Mesodermal cell (in vitro differentiated cells): ENCODE measurements around the gene FOXK1.

Experiments
- H3K27ac ChIP-seq: 2 replicates; pipeline ENCODE4 v1.7.0; 2013; ENCODE audit warnings: mild to moderate bottlenecking, low read depth, low read length, moderate library complexity; ENCODE audit not compliant: severe bottlenecking
- H3K36me3 ChIP-seq: 2 replicates; pipeline ENCODE4 v1.7.1; 2013; ENCODE audit warnings: mild to moderate bottlenecking, low read length, moderate library complexity; ENCODE audit not compliant: control insufficient read depth, insufficient read depth
- H3K4me1 ChIP-seq: one replicate; pipeline ENCODE4 v1.7.1; 2013; ENCODE audit warnings: mild to moderate bottlenecking, low read length; ENCODE audit not compliant: insufficient read depth, control insufficient read depth, poor library complexity, severe bottlenecking
- H3K4me3 ChIP-seq: 2 replicates; pipeline ENCODE4 v1.7.0; 2013; ENCODE audit warnings: low read length, control low read depth, mild to moderate bottlenecking; ENCODE audit not compliant: insufficient read depth, poor library complexity, severe bottlenecking; ENCODE audit errors: extremely low read depth
- H3K9me3 ChIP-seq: 2 replicates; pipeline ENCODE4 v1.7.1; 2013; ENCODE audit warnings: mild to moderate bottlenecking, low read length, moderate library complexity; ENCODE audit not compliant: control insufficient read depth
- WGBS, 2 experiments: methylation state at CpG; one replicate each; pipeline ENCODE4 v1.1.5; 2013; ENCODE audit warnings: missing lambda C conversion rate in 2 of 2; ENCODE audit not compliant: insufficient coverage in 2 of 2; 5-methylcytosine and 5-hydroxymethylcytosine counted together

FOXK1 gene

DNA sequence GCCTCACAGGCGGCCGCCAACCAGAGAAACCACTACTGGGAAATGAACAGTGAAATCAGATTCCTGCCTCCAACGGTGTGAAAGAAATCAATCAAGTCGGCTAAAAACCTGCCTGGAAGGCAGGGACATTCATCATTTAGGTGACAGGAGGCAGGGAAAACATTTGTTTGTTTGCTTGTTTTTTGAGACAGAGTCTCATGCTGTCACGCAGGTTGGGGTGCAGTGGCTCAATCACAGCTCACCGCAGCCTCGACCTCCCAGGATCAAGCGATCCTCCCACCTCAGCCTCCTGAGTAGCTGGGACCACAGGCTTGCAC, 123.8 kb downstream of the FOXK1 start:
- H3K4me1 ChIP-seq, result no peaks in the 10 kb centered on the region
- 76 to 90% methylated on average over 8 of the region's 8 CpGs for WGBS, 2 experiments
- H3K9me3 ChIP-seq, result no peaks in the 10 kb centered on the region
- no peaks in the 10 kb centered on the region for H3K36me3 ChIP-seq
- no peak overlapping the region for H3K4me3 ChIP-seq
- H3K27ac ChIP-seq, result no peak overlapping the region

DNA sequence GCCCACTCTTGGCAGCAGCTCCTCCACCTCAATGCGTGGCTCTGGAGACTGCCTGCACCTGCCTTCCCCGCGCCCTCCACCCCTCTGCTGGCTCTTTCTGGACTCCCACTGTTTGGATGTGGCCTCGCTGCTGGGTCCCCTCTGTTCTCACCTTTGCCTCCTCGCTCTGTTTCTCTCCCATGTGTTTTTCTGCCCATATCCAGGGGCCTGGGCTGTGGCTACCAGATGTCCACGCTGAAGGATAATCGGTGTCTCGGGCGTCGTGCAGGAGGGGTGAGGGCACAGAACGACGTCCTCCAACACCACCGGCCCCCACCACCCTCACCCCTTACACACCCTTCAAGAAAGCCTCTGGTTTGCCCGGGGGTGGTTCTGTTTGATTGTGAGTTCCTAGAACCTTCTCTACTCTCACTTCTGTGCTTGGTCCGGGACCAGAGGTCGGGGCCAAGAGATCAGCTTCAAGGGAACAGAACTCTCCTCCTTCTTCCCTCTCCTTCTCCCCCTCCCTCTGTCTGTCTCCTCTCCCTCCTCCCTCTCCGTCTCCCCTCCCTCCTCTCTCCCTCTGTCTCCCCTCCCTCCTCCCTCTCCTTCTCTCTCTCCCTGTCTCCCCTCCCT, 125.0 kb downstream of the FOXK1 start:
- 83 to 87% methylated on average over 12 to 16 of the region's 17 CpGs for WGBS, 2 experiments
- Histone ChIP-seq H3K9me3 (no peaks in the 10 kb centered on the region), H3K27ac (no peak overlapping the region), H3K36me3 (no peaks in the 10 kb centered on the region), H3K4me3 (no peak overlapping the region), H3K4me1 (no peaks in the 10 kb centered on the region)

DNA sequence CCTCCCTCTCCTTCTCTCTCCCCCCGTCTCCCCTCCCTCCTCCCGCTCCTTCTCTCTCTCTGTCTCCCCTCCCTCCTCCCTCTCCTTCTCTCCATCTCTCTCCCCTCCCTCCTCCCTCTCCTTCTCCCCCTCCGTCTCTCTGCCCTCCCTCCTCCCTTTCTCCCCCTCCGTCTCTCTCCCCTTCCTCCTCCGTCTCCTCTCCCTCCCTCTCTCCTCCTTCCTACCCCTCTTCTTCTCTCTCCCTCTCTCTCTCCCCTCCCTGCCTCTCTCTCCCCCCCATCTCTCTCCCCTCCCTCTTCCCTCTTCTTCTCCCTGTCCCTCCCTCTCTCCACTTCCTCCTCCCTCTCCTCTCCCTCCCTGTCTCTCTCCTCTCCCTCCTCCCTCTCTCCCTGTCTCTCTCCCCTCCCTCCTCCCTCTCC, 125.5 kb downstream of the FOXK1 start:
- 53 to 56% methylated on average over 2 of the region's 5 CpGs for WGBS, 2 experiments
- no peak overlapping the region for H3K27ac ChIP-seq
- no peaks in the 10 kb centered on the region for H3K4me1 ChIP-seq
- H3K4me3 ChIP-seq, result no peak overlapping the region
- H3K9me3 ChIP-seq, result no peaks in the 10 kb centered on the region
- no peaks in the 10 kb centered on the region for H3K36me3 ChIP-seq

DNA sequence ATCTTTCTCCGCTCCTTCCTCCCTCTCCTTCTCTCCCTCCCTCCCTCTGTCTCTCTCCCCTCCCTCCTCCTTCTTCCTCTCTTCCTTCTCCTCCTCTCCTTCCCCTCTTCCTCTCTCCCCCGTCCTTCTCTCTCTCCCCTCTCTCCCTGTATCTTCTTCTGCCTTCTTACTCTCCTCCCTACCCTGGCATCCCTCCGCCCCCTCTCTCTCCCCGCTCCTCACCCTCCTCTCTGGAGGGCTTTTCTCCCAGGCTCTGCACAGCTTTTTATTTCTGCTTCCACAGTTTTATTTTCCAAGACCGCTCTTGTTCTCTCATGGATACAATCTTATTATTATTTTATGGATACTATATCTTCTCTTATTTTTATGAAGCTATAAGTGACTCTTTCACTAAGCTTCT, 125.9 kb downstream of the FOXK1 start:
- H3K36me3 ChIP-seq, result no peaks in the 10 kb centered on the region
- no peaks in the 10 kb centered on the region for H3K4me1 ChIP-seq
- no peak overlapping the region for H3K27ac ChIP-seq
- no peak overlapping the region for H3K4me3 ChIP-seq
- H3K9me3 ChIP-seq, result no peaks in the 10 kb centered on the region
- WGBS, 2 experiments, result 70 to 93% methylated on average over 2 to 4 of the region's 5 CpGs

DNA sequence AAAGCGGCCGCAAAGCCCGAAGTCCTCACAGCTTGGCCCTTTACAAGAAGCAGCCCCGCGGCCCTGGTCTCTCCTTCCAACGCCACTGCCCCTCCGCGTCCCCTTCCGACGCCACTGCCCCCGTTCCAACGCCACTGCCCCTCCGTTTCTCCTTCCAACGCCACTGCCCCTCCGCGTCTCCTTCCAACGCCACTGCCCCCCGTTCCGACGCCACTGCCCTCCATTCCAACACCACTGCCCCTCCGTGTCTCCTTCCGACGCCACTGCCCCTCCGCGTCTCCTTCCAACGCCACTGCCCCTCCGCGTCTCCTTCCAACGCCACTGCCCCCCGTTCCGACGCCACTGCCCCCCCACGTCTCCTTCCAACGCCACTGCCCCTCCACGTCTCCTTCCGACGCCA, 126.5 kb downstream of the FOXK1 start:
- Histone ChIP-seq H3K27ac (no peak overlapping the region), H3K36me3 (no peaks in the 10 kb centered on the region), H3K4me3 (no peak overlapping the region), H3K4me1 (no peaks in the 10 kb centered on the region), H3K9me3 (no peaks in the 10 kb centered on the region)
- WGBS, 2 experiments, result 91 to 95% methylated on average over 16 to 20 of the region's 37 CpGs

DNA sequence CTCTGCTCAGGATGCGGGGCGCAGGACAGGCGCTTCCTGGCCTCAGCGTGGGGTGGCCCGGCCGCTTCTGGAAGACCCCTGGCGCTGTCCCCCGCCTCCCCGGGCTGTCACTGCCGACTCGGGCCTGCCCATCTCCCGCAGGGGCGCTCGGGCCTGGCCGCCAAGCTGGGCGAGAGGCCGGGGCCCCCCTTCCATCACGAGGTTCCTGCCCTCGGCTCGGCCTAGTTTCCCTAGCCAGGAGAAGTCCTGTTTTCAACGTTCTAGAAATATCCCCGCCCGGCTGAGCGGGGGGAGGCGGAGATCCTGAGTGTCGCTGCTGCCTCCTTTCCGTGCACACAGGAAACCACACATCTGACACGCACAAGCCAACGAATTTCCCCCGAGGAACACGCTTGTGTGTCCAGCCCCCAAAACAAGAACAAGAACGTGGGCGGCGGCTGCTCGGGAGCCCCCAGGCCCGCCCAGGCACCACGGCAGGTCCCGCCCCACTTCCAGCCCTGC, 127.0 kb downstream of the FOXK1 start:
- H3K36me3 ChIP-seq, result no peaks in the 10 kb centered on the region
- H3K9me3 ChIP-seq, result no peaks in the 10 kb centered on the region
- 92 to 96% methylated on average over 36 to 37 of the region's 38 CpGs for WGBS, 2 experiments
- no peak overlapping the region for H3K4me3 ChIP-seq
- H3K4me1 ChIP-seq, result no peaks in the 10 kb centered on the region
- H3K27ac ChIP-seq, result no peak overlapping the region

DNA sequence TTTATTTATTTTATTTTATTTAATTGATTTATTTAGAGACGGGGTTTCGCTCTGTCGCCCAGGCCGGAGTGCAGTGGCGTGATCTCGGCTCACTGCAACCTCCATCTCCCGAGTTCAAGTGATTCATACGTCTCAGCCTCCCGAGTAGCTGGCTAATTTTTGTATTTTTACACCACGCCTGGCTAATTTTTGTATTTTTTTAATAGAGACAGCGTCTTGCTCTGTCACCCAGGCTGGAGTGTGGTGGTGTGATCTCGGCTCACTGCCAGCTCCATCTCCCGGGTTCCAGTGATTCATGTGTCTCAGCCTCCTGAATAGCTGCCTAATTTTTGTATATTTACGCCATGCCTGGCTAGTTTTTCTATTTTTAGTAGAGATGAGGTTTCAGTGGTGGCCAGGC, 127.6 kb downstream of the FOXK1 start:
- Histone ChIP-seq H3K36me3 (no peaks in the 10 kb centered on the region), H3K4me3 (no peak overlapping the region), H3K4me1 (no peaks in the 10 kb centered on the region), H3K9me3 (no peaks in the 10 kb centered on the region), H3K27ac (no peak overlapping the region)
- 93 to 97% methylated on average over 13 to 14 of the region's 14 CpGs for WGBS, 2 experiments

DNA sequence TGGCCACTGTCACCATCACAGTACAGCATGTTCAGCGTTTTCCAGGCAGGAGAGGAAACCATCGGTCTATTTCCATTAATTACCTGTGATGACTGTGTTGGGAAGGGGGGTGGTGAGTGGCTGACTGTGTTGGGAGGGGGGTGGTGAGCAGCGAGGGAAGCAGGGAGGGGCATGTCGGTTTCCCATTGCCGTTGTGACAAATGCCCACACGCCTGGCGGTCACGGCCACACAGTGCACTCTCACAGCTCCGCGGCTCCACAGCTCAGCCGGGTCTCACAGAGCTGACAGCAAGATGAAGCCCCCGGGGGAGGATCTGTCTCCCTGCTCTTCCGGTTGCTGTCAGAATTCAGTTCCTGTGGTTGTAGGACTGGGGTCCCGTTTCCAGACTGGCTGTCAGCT, 132.3 kb downstream of the FOXK1 start:
- Histone ChIP-seq H3K36me3 (no peaks in the 10 kb centered on the region), H3K4me3 (no peak overlapping the region), H3K9me3 (no peaks in the 10 kb centered on the region), H3K4me1 (no peaks in the 10 kb centered on the region), H3K27ac (no peak overlapping the region)
- 87 to 89% methylated on average over 13 to 14 of the region's 14 CpGs for WGBS, 2 experiments

DNA sequence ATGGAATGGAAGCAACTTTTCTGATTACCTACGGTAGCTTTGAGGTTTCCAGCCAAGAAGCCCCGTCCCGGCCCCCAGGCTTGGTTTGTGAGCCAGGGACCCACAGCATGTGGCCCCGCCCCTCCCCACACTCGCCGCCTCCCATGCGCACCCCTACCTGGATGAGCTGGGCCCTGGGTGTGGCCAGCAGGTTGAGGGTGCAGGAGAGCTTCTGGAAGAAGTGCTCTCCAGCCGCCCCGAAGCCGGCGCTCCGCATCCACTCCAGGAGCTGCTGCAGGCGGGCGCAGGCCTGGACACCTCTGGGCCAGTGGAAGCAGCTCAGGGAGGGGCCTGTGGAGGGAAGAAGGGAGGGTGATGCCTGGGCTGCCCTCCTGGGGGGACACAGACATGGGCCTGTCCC, 133.0 kb downstream of the FOXK1 start:
- Histone ChIP-seq H3K4me3 (no peak overlapping the region), H3K36me3 (no peaks in the 10 kb centered on the region), H3K4me1 (no peaks in the 10 kb centered on the region), H3K27ac (no peak overlapping the region), H3K9me3 (no peaks in the 10 kb centered on the region)
- WGBS, 2 experiments, result 94 to 99% methylated on average over 4 to 13 of the region's 14 CpGs

DNA sequence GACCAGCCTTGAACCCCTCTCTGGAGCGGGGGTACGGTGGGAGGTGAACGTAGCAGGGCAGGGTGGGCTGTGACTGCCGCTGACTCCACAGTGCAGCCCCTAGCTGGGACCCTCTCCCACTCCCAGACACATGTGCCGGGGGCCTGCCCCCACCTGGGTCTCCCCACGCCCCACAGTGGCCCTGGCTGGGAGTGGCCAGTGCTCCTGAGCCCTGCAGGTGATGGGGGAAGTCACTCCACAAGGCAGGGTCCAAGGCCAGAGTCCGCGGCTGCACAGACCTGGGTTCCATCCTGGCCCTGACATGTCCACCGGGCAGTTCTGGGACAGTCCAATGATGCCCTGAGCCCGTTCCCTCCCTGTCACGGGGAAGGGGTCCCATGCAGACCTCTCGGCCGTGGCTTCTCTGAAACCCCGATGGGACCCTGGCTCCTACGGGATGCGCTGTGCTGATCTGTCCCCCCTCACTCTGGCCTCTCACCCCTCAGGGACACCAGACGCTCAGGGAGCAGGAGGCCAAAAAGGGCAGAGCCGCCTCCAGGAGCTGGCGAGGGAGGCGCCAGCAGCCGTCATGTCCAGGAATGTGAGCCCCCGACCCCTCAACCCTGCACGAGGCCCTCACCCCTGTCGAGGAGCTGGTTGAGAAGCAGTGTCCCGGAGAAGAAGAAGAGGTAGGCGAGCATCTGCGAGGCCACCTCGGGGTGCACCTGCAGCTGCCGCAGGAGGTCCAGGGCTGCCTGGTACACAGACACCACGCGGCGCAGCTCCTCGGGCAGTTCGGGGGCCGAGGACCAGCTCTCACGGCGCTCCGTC, 133.7 kb downstream of the FOXK1 start:
- no peaks in the 10 kb centered on the region for H3K4me1 ChIP-seq

DNA sequence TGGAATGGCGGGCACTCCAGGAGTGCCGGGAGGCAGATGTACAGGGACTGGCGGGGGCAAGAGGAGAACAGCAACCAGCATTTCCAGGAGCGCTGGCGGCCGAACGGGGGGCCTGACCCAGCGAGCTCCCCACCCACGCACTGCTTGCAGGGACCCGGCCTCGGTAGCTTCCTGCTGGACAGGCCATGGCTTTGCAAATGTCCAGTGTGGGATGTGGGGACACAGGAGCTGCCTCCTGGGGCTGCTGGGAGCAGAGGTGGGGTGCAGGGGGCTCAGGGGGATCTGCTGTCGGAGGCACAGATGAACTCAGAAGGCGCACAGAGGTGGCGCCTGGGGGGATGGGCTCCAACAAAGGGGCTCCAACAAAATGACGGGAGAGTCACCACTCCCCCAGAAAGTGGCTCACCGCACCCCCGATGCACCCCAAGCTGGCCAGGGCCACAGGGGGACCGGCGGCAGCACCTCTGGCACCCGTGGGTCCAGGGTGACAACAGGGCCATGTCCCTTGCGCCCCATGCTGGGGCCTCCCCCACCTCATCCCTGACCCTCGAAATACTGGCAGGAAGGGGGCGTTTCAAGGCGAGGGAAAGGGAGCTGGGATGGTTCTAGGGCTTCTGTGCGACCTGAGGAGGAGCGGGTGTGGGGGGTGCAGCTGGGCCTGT, 134.5 kb downstream of the FOXK1 start:
- 93 to 96% methylated on average over 21 to 26 of the region's 26 CpGs for WGBS, 2 experiments
- Histone ChIP-seq H3K4me3 (no peak overlapping the region), H3K4me1 (no peaks in the 10 kb centered on the region), H3K36me3 (no peaks in the 10 kb centered on the region), H3K27ac (no peak overlapping the region), H3K9me3 (no peaks in the 10 kb centered on the region)

More for the DNA sequence above, 133.7 kb downstream of the FOXK1 start:
- H3K27ac ChIP-seq, result no peak overlapping the region
- H3K9me3 ChIP-seq, result no peaks in the 10 kb centered on the region
- no peak overlapping the region for H3K4me3 ChIP-seq
- 90 to 94% methylated on average over 33 to 36 of the region's 38 CpGs for WGBS, 2 experiments
- H3K36me3 ChIP-seq, result no peaks in the 10 kb centered on the region
